Pancreas (tissue), 10 donors: Measurements from ENCODE around the gene ARID5A. TPM values are rescaled to one million over a fixed set of nuclear protein-coding genes. Genes with fewer than 3 reads are reported as not detected.

Experiments
- ATAC-seq, 4 donors: fragments of 200-7000 bp; cut with Tn5 transposase; one replicate each; pipeline versions ENCODE4 v1.8.0 to v1.9.1; 2020; ENCODE audit warnings: mild to moderate bottlenecking in 4 of 4, moderate library complexity in 4 of 4
- DNase-seq, 6 donors: peaks; one replicate each; pipeline ENCODE4 v3.0.0-alpha.2; 2020
- FAIRE-seq: peaks from 2 replicates; lab custom pipeline; 2012; peaks lifted over from hg19 to GRCh38; lab: Jason Lieb, UNC
- H3K27ac ChIP-seq, 4 donors: fragments of 200-600 bp; sonication (generic); 1 replicate in 3 of 4; 2 replicates in 1 of 4; pipeline versions ENCODE4 v1.5.0 to v1.8.0; 2020
- H3K27me3 ChIP-seq, 4 donors: fragments of 200-600 bp; one replicate each; pipeline ENCODE4 v1.8.0; 2021
- H3K36me3 ChIP-seq, 3 donors: fragments of 200-600 bp; sonication (generic) in 1 of 3; one replicate each; pipeline versions ENCODE4 v1.5.0 to v1.8.0; 2020 to 2021
- H3K4me1 ChIP-seq, 3 donors: fragments of 200-600 bp; one replicate each; pipeline ENCODE4 v1.8.0; 2021
- H3K4me3 ChIP-seq, 4 donors: fragments of 200-600 bp; sonication (generic) in 2 of 4; one replicate each; pipeline versions ENCODE4 v1.5.0 to v1.8.0; 2020 to 2021
- H3K9me3 ChIP-seq, 4 donors: fragments of 200-600 bp; one replicate each; pipeline ENCODE4 v1.8.0; 2021
- WGBS, 2 donors: extraction: QIAGEN DNeasy Blood & Tissue Kit; methylation state at CpG; one replicate each; pipeline ENCODE4 v1.1.7; 2013; 5-methylcytosine and 5-hydroxymethylcytosine counted together
- intact Hi-C, 3 donors: fragments of 100-400 bp; cut with DNase I; formaldehyde crosslinking; loops; one replicate each; pipeline versions ENCODE4 v1.11.1 to v1.14.2; 2022
- polyA plus RNA-seq, 2 donors: library from polyadenylated mRNA; stranded (reverse); fragments of 200-250 nt; gene quantifications; one replicate each; pipeline ENCODE4 v1.2.3, GENCODE V29; 2013
- total RNA-seq, 6 donors: library from RNA; stranded (reverse); fragmentation: NEBNext Ultra II Directional in 4 of 6; extraction: Animal tissue kit (Norgen Biotek cat#: 25700) in 4 of 6; gene quantifications; one replicate each; pipeline versions ENCODE4 v1.2.1 to v1.2.4, GENCODE V29; 2021 to 2023
- TF ChIP-seq, protein P1 (sequence below), 4 donors: fragments of 200-600 bp; sonication (generic) in 3 of 4; IDR thresholded peaks; one replicate each; pipeline versions ENCODE4 v1.5.0 to v1.8.0; 2021; ENCODE audit warnings: antibody characterized with exemption in 4 of 4
- donor health status: healthy with polysubstance abuse.
- donor health status: DM: no; HTN: no; CAD: no; lungs with moderate emphysema.
- donor health status: DM: no; HTN: no; CAD: no.
- donor health status: control.
- donor health status: control.
- donor health status: Bipolar disorder and iron deficiency.
- donor health status: DM: yes; HTN: yes; CAD: no.
- donor health status: DM: no; HTN: no; CAD: no.
- donor health status: DM: no; HTN: no; CAD: no.
- donor health status: DM: yes; HTN: yes; CAD: no.

Gene ARID5A
- total and polyA plus RNA-seq, 8 donors, result 3.3 to 20.7 (median 6.7) TPM

DNA sequence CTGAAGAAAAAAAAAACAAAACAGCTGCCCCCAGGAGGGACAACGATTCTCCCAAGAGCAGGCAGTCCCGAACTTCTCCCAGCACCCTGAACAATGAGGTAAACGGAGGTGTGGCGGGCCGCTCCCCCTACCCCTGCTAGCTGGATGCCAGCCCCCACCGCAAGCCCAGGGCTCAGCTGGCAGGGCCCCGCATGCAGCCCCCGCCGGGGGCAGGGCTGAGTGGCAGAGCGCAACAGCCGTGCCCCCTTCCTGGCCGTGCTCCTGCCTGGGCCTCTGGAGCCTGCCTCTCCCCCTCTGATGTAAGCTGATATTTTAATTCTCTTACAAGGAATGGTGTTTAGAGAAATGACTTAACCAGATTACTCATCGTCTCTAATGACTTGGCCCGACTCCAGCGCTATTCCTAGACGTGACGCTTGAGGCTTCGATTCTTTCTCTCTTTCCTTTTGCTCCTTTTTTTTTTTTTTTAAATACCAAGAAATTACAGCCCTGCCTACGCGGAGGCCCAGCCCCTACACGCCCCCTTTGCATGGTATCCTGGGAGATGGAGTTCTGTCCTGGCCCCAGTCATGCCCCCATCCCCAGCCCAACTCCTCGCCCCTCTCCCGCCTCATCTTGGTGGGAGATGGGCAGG, 4.6 kb upstream of the ARID5A start:
- TF ChIP-seq, protein P1, sequence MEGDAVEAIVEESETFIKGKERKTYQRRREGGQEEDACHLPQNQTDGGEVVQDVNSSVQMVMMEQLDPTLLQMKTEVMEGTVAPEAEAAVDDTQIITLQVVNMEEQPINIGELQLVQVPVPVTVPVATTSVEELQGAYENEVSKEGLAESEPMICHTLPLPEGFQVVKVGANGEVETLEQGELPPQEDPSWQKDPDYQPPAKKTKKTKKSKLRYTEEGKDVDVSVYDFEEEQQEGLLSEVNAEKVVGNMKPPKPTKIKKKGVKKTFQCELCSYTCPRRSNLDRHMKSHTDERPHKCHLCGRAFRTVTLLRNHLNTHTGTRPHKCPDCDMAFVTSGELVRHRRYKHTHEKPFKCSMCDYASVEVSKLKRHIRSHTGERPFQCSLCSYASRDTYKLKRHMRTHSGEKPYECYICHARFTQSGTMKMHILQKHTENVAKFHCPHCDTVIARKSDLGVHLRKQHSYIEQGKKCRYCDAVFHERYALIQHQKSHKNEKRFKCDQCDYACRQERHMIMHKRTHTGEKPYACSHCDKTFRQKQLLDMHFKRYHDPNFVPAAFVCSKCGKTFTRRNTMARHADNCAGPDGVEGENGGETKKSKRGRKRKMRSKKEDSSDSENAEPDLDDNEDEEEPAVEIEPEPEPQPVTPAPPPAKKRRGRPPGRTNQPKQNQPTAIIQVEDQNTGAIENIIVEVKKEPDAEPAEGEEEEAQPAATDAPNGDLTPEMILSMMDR (IDR thresholded peaks at IDR 0.05), result no peak
- Histone ChIP-seq H3K4me1 (peaks cover 0 to 23% (median 3%) of the 10 kb centered on the region in 3 donors), H3K27me3 (no peaks in the 10 kb centered on the region), H3K36me3 (no peaks in the 10 kb centered on the region), H3K9me3 (no peaks in the 10 kb centered on the region), H3K4me3 (peak overlapping the region in 2 of 4 donors; percentile 0 to 33), H3K27ac (peak overlapping the region in 3 of 4 donors; percentile 16 to 79 (median 73))
- ATAC-seq (peak; percentile 38 to 75 (median 54)), FAIRE-seq (peak; percentile 74), DNase-seq (peak in 5 of 6 donors; percentile 75 to 86 (median 85))
- intact Hi-C loops, result no loop called here
- WGBS, 2 donors, result 25 to 28% methylated on average over 23 of the region's 23 CpGs

DNA sequence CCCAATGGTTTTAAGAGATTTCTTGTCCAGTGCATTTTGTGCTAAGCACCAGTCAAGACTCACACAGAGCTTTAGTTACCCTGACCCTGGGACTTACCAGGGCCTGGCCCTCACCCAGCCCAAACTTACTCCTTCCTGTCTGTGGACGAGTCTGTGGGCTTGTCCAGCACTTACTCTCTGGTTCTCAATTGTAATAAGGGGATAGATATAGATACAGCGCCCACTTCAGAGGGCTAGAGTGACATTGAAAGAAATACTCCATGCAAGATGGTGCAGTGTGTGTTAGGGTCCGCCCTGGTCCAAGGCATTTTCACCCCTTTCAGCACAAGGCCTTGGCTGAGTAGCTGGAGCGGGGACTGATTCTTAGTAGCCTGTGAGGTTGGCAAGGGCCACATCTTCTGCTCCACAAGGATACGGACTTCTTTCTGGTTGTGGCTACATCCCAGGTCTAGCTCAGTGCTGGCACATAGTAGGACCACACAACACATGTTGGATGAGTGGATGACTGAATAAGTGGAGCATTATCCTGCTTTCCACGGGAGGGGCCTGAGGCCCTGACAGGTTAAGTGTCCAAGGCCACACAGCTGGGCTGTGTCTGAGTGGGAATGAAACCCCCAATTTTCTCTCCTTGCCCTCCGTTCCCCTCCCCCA, 3.8 kb upstream of the ARID5A start:
- Histone ChIP-seq H3K4me1 (peaks cover 0 to 24% (median 3%) of the 10 kb centered on the region in 3 donors), H3K27me3 (no peaks in the 10 kb centered on the region), H3K4me3 (no peak overlapping the region), H3K9me3 (no peaks in the 10 kb centered on the region), H3K27ac (peak overlapping the region in 2 of 4 donors; percentile 73 to 79), H3K36me3 (no peaks in the 10 kb centered on the region)
- ATAC-seq (no peak), DNase-seq (no peak), FAIRE-seq (no peak)
- 85 to 87% methylated on average over 7 of the region's 7 CpGs for WGBS, 2 donors
- TF ChIP-seq, protein P1 (IDR thresholded peaks at IDR 0.05), result no peak
- intact Hi-C loops, result no loop called here

DNA sequence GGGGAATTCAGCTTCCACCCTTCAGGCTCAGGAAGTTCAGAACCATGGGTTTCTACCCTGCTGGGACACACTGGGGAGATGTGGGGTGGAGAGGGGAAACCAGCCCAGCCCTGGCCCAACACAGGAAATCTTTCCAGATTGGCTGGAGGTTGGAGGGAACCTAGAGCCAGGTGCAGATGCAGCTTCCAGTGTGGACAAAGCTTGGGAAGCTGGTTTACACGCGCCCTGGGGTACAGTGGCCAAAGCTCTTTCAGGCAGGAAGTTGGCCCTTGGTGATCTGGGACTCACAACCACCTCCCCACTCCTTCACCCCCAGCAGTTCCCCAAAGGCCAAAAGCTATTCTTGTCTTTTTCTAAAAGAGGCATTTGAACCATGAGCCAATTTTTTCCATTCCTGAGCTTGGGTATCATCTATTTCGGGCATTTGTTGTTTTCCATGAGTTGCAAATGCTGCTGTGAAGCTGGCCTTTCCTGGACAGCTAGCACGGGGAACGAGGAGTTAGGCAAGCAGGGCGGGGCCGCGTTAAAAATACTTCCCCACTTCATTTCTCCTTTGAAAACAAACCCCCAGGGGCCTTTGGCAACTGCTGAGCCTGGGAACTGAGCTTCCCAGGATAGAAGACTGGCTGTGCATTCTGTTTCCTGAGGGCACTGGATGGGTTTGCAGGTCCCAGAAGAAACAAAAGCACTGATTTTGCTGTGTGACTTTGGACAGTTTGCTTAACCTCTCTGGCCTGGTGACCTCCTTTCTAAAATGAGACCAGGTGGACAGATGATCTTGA, 3.1 kb upstream of the ARID5A start:
- 60 to 66% methylated on average over 8 of the region's 8 CpGs for WGBS, 2 donors
- no peak for FAIRE-seq
- H3K27ac ChIP-seq, result peak overlapping the region in 2 of 4 donors; percentile 73 to 79
- H3K9me3 ChIP-seq, result no peaks in the 10 kb centered on the region
- TF ChIP-seq, protein P1 (IDR thresholded peaks at IDR 0.05), result no peak
- DNase-seq, result no peak
- ATAC-seq, result no peak
- H3K27me3 ChIP-seq, result no peaks in the 10 kb centered on the region
- H3K4me1 ChIP-seq, result peaks cover 0 to 29% (median 3%) of the 10 kb centered on the region in 3 donors
- no peaks in the 10 kb centered on the region for H3K36me3 ChIP-seq
- no peak overlapping the region for H3K4me3 ChIP-seq
- intact Hi-C loops, result no loop called here

DNA sequence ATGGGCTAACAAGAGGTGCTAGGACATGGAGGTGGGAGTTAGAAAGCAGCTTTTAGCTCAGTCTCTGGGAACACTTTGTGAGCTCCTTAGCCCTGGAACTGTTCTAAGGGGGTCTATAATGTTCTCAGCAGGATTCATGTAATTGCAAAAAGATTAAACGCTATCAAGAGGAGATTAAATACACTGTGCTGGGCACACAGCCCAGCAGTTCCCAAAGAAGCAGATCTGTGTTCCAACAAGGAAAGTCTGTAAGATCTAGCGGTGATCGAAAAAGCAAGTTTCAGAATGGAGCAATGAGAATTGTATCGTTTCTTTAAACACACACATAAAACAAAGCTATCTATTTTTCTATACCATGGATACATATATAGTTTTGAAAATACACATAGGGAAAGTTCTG, 2.4 kb upstream of the ARID5A start:
- H3K4me3 ChIP-seq, result no peak overlapping the region
- no peaks in the 10 kb centered on the region for H3K36me3 ChIP-seq
- ATAC-seq (no peak), DNase-seq (no peak), FAIRE-seq (no peak)
- no peaks in the 10 kb centered on the region for H3K9me3 ChIP-seq
- peaks cover 0 to 29% (median 3%) of the 10 kb centered on the region in 3 donors for H3K4me1 ChIP-seq
- peak overlapping the region in 1 of 4 donors; percentile 79 for H3K27ac ChIP-seq
- 35 to 44% methylated on average over 4 of the region's 4 CpGs for WGBS, 2 donors
- TF ChIP-seq, protein P1 (IDR thresholded peaks at IDR 0.05), result no peak
- no peaks in the 10 kb centered on the region for H3K27me3 ChIP-seq
- intact Hi-C loops, result no loop called here
